Measurements from ENCODE around the gene OR52E8.

The OR52E8 gene

DNA sequence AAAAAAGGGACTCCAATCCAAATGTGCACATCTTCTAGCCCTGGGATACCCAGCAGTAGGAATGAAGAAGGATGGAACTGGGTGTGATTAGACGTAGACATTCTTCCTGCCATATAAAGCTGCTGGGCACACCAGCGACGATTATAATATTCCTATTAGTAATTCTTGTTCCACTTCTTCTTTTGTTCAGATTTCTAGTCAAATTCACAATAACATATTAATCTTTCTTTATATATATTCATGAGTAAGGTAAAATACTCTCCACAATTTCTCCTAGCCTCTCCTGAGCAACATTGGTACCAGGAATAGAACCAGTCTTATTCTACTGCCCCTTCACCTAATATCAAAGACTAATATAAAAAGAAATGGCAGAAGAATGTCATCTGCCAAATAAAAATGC lies at the start of gene OR52E8:
TSS of gene OR52E8 (minus strand) at position 101 of the 400 bp plus-strand sequence. CDS start at position 101, 0 bp downstream.
- DNase-seq = no peak

DNA sequence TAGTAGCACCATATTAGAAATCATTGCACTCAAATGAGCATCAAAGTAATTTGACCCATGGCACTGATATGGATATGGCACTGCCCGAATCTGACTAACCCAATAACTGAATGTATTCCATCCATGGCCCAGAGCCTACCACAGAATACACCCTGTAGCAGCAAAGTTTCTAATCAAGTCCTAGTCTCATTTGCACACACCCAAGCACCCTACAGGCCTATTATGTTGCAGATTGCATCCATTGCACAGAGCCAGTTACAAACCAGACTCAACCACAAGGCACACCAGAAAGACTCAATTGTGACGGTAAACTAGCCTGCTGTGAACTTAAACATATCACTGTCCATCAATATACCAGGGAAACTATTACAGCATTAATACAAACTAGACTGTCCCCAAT lies 42.0 kb upstream of the OR52E8 start:
- no peak for DNase-seq

DNA sequence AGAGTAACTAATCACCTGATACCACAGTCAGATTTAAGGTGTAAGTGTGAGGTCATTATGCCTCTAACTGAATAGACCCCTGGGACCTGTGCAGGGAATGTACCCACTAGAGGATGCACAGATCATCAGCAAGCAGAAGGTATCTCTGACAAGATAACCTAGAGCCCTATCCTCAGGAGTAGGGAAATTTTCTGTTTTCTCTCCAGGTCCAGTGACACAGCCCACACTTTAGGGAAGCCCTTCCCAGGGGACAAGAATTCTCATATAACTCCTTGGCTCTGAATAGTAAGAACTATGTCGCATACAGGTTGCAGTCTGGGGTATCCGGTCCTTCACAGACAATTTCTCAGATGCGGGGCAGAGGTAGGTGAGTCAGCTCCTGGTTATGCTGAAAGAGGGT lies 35.4 kb upstream of the OR52E8 start, which contains the start of gene OR52E5:
TSS of gene OR52E5 (plus strand) at position 301 of the 400 bp plus-strand sequence. CDS start 7,569 bp downstream, outside the sequence.
- no peak for DNase-seq

DNA sequence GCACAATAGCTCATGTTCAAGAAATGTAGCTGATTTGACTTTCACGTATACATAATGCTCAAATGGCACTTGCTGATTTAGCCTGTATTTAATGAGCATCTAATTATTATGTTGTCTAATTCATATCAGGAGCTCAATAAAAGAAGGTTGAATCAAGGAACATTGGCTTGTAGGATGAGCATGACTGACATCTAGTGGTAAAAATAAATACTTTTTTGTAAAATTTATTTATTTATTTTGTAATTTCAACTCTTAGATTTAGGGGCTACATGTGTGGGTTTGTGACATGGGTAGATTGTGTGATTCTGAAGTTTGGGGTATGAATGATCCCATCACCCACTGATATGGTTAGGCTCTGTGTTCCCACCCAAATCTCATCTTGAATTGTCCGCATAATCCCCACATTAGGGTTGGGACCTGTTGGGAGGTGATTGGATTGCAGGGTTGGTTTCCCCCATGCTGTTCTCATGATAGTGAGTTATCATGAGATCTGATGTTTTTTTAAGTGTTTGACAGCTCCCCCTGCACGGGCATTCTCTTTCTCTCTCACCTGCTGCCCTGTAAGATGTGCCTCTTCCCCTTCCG lies 33.8 kb upstream of the OR52E8 start:
- DNase-seq = peak; percentile 27

DNA sequence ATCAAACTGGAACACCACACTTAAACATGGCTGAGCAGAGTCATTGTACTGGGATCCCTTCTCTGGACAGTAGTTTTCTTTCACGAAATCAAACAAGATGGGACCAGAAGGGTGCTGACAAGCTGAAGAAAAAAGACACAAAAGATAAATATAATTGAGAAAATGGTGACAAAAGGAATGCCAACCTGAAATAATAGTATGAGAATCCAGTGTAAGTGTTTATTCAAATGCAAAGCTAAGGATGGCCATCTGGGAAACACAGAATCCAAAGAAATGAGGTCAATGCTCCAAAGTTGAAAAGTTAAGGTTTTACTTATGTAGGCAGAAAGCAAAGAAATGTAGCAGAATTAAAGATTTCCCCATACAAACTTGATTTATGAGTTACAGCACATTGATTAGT lies 30.2 kb upstream of the OR52E8 start:
- DNase-seq = no peak

DNA sequence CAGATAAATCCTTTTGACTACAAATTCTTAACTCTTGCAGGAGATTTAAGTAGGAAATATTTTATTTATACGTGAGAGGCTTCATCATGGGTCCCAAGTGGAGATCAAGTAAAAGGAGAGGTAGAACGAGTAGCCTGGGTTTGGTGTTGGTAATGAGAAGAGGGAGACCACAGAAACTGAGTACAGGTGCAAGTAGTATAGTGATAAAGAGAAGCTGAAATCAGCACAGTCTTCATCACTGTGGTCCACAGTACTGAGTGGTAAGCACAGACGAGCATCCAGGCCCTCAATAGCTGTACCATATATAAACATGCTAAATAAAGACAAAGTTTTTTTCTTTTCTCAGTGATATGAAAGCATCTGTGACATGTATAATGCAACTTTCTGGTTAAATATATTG lies 29.7 kb upstream of the OR52E8 start:
- no peak for DNase-seq

DNA sequence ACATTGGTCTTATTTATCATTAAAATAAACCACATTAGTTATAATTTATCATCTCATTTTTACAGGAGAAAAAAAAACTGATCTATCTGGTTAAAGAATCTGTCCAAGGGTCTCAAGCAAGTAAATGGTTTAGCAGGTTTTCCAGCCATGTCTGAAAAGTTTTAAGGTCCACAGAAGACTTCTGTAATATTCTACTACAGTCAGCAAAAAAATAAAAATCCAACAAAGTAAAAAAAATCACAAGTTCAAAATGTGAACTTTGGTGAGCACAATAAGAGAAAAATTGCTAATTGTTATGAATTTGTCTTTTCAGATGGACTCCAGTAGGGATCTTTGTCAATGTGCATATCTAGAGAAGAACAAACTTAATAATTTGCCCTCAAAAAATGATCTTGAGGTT lies 24.3 kb upstream of the OR52E8 start:
- DNase-seq = no peak

DNA sequence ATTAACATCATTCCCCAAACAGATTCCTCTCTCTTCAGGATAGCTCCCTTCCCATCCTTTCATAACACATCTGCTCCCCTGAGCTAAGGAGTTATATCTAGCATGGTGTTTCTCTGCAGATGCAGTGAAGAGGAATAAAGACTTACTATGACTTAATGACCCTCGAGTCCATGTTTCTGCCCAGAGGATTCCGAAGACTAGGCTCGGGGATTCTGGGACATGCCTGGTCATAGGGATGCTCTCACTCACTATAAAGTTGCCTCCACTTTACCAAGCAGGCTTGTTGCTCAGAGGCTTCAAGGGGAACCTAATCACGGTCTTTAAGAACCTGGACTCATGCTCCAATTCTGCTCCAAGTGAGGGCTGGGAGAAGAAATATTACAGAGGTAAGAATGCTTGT lies 22.8 kb upstream of the OR52E8 start, which contains the start of gene OR52E4:
TSS of gene OR52E4 (plus strand) at position 301 of the 400 bp plus-strand sequence. CDS start 3,664 bp downstream, outside the sequence.
- DNase-seq = no peak

DNA sequence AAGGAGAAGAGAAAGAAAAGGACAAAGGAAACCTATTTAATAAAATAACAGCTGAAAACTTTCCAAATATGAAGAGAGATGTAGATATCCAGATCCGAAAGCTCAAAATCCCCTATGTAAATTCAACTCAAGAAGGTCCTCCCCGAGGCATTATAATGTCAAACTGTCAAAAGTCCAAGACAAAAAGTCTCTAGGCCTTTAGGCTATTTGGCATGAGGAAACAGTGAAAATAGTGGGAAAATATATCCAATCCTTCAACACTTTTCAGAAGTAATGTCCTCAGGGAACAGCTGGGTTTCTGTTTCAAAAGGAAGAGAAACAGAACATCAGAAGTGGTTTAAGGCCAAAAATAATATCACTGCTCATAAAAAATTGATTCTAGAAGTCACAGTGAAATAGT lies 21.1 kb upstream of the OR52E8 start:
- DNase-seq = no peak

DNA sequence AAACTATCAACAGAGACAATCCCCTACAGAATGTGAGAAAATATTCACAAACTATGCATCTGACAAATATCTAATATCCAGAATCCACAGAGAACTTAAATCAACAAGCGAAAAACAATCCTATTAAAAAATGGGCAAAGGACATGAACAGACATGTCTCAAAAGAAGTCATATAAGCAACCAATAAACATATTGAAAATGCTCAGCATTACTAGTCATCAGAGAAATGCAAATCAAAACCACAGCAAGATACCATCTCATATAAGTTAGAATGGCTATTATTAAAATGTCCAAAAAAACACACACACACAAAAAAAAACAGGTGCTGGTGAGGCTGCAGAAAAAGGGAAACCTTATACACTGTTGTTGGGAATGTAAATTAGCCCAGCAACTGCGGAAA lies 8.3 kb upstream of the OR52E8 start:
- DNase-seq = no peak

DNA sequence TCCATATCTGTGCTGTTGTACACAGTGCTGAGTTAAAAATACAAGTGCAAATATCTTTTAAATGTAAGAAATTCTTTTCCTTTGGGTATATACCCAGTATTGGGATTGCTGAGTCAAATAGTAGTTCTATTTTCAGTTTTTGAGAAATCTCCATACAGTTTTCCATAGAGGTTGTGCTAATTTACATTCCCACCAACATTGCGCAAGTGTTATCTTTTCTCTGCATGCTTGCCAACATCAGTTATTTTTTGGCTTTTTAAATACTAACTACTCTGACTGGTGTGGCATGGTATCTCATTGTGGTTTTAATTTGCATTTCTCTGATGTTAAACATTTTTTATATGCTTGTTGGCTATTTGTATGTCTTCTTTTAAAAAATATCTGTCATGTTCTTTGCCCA lies 6.5 kb downstream of the OR52E8 start:
- no peak for DNase-seq

DNA sequence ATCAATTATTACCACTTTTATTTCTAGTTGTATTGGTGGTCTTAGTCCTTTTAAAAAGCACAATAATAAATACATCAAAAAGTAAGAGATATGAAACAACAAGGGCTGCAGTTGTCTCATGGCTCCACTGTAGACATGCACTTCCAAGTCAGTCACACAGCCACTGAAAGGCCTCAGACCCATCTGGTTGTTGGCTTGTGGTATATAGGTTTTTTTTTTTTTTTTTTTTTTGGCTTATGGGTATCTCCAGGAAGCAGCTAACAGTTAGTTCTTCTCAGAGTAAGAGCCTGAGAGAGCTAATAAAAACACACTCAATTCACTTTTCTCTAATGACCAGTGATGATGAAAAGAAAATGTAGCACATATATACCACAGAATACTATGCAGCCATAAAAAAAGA lies 9.8 kb downstream of the OR52E8 start:
- no peak for DNase-seq

DNA sequence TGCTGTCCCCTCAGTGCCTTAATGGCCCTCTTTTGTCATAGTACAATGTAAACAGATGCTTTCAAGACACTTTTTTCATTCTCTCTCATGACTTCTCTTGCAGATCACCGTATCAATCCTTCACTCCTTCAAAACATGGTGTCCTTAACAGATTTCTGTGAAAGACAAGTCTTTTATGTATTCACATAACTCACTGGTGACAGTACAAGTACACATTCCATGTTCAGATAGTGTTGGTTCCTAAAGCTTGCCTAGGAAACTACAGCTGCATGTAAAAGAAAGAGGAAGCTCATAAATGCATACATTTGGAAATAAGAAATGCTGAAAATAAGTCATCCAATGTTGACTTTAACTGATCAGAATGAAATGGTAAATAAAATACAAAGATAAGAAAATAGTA lies 10.8 kb downstream of the OR52E8 start:
- DNase-seq = no peak

DNA sequence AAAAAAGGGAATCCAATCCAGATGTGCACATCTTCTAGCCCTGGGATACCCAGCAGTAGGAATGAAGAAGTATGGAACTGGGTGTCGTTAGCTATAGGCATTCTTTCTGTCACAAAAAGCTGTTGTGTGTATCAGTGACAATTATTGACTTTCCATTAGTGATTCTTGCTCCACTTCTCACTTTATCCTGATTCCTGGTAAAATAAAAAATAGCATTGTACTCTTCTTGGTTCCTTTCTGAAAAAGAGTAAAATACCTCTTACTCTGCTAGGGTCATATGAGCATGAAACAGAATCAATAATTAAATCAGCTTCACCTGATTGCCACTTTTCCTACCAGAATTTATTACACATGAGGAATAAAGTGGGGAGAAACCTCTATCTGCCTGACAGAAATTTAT lies 15.7 kb downstream of the OR52E8 start, which contains the start of gene OR52E6:
TSS of gene OR52E6 (minus strand) at position 101 of the 400 bp plus-strand sequence. CDS start at position 101, 0 bp downstream.
- DNase-seq = no peak

DNA sequence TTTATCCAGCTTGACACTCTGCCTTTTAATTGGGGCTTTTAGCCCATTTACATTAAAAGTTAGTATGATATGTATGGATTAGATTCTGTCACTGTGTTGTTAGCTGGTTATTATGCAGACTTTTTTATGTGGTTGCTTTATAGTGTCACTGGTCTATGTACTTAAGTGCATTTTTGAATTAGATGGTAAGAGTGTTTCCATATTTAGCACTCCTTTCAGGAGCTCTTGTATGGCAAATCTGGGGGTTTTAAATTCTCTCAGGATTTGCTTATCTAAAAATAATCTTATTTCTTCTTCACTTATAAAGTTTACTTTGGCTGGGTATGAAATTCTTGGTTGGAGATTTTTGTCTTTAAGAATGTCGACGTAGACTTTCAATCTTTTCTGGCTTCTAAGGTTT lies 19.8 kb downstream of the OR52E8 start:
- DNase-seq = no peak

DNA sequence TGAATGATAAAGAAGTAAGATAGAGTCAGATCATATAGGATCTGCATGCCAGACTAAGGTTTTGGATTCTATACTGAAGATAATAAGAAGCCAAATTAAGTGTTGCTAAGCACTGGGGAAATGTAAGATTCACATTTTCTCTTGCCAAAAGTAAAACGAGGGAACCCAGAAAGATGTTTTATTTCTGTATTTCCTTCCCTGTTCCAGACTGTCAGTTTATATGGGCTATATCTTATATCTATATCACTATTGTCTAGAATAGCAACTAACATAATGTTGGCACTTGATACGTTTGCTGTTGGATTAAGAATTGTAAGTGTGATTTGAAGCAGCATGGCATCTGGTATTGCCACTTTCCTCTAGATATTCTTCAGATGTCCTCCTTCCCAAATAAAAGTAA lies 24.0 kb downstream of the OR52E8 start:
- no peak for DNase-seq

DNA sequence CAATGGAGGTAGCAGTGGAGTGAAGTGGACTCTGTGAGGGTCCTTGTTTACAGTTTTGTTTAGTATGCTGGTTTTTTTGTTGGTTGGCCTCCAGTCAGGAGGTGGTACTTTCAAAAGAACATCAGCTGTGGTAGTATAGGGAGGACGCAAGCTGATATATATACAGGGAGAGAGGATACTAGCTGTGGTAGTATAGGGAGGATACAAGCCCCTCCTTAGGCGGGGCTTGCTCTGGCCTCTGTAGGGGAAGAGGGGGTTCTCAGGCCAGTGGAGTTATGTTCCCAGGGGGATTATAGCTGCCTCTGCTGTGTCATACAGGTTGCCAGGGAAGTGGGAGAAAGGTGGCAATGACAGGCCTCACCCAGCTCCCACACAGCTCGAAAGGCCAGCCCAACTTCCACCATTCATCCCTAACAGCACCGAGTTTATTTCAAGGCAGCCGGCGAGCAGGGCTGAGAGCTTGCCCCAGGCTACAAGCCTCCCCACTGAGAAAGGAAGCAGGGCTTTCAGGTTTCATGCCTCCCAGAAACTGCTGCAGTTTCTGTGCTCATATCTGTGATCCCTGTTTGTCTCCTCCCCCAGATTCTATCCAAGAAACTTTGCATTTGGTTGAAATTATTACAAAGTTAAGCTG lies 26.2 kb downstream of the OR52E8 start:
- no peak for DNase-seq

DNA sequence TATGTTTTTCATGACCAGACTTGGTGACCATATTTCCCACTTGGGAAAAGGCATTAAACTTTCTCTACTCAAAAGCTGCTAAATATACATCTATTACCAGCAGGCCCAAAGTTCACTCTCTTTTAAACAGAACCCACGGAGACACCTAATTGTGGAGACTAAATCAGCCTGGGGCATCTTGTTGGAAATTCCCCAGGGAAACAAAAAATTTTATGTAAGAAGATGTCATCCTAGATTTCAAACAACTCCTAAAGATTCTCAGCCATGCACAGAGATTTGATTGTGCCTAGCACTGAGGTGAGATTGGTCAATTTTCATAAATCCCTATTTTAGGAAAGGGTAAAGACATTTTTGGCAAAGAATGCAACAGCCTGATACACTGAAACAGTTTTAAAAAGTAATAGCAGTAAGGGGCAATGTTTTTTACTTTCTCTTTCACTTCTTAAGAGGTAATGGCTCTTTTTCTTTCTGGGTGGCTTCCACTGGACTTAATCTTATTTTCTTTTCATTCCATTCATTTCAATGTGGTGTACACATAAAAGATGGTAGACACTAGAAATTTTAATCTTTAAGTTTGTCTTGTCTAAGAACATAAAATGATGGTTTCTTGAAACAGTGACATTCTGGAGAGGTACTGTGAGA lies 39.1 kb downstream of the OR52E8 start:
- no peak for DNase-seq

DNA sequence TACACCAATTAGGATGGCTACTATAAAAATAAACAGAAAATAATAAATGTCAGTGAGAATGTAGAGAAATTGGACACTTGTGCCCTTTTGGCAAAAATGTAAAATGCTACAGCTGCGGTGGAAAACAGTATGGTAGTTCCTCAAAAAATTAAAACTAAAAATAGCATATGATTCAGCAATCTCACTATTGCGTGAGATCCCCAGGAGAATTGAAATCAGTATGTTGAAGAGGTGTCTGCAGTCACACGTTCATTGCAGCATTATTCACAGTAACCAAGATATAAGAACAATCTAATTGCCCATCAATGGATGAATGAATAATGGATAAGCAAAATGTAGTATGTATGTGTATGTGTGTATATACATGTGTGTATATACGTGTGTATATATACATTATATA lies 42.0 kb downstream of the OR52E8 start:
- no peak for DNase-seq

DNA sequence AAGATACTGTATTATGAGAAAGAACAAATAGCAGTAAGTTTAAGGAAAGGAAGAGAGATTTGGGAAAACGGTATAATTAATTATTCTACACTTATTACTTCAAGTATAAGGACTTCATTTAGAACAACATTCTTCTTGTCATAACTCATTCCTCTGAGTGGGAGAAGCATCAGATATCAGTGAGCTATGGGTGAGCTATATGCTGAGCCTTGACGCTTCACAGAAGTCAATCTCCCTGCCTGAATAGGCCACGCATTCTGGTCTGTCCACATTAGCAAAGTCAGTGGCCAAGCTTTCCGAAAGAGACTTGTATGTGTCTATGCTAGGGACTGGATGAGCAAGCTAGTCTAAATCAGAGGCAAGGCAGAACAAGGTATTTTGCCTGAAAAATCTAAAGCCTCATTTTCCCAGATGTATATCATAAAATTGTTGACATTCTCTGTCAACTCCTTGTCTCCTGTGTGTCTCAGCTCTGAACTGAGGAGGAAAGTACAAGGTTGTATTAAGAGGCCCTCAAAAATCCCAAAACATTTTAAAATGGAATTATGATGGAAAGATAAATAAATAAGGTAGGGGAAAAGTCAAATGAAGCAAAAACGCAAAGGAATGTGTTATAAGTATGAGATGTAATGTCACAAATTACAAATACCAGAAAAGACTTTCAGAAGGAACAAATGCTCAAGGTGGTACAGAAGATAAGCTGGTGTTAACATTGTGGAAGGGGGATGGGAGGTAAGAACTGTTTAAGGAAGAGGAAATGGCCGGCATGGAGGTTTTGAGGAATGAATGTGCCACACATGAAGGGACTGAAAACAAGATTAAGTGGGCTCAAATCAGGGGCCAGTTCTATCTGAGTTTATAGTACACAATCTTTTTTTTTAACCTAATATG lies 47.3 kb downstream of the OR52E8 start:
- DNase-seq = no peak

DNA sequence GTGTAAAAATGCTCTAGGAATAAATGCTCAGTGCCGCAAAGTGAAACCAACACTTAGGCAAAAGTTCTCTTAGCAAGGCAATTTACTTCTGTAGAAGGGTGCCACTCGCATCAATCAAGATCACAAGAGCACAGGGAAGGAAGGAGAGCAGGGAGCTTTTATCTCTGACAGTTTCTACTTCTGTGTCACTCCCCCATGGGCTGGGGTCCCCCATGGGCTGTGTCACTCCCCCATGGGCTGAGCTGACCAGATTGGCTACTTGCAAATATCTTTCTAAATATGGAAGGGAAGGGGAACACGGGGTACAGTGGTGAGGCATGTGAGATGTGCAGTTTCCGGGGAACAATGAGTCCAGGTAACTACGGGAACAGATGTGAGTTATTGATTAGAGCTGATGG lies 48.4 kb downstream of the OR52E8 start:
- no peak for DNase-seq

DNA sequence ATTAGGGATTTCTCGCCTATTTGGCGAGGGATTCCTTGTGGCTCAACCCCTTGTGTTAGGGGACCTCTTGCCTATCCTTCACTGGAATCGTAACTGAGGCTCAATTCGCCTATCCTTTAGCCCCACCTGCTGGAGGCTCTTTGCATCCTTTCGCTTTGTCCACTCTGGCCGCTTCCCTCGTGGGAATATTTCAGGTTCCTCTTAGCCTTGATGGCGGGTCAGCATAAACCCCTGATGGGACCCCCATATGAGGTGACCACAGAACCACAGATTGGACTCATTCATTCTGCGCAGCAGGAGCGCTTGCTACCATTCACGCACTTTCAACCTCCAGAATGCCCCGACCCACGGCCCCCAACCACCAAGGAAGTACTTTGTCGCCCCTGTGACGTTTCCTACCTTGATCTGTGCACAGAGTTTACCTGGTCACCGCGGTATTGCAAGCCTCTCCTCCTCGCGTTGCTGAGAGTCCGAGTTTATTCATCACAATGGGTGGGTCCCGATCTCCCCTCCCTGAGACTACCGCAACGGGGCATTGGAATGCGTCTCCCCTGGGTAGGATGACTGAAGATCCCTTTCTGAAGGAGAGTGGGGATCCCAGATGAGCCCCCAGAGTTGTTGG lies 48.9 kb downstream of the OR52E8 start, which contains the start of gene OR52N2:
TSS of gene OR52N2 (plus strand) at position 425 of the 622 bp plus-strand sequence. CDS start 11,412 bp downstream, outside the sequence.
- peak; percentile 64 for DNase-seq

DNA sequence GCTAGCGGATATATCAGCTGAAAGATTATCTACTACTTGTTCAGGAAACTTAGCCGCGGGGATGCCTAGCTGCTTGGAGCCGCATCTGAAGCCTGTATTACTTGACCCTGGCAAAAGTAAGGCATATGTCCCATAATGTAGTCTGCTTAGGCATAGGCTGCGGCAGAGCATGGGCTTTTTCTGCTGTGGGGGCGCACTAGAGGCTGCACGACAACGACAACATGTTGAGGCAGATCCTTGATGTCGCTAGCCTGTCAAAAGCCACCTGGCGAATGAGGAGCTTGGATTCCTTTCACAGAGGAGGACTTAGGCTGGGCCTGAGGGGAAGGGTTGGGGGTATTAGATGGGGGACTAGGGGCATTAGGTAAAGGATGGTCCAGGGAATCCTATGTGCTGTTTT lies 49.9 kb downstream of the OR52E8 start:
- no peak for DNase-seq
